Glutamatergic neuron (in vitro differentiated cells): ENCODE measurements around the gene ZNF367. TPM values are rescaled to one million over a fixed set of nuclear protein-coding genes. Genes with fewer than 3 reads are reported as not detected.
A peak's percentile ranks its signal among the peaks of the same experiment; 100 is the strongest.

ENCODE experiments used
- DNase-seq: peaks from one replicate; pipeline ENCODE4 v3.0.0; 2022
- H3K27ac Mint-ChIP-seq: one replicate; pipeline ENCODE4 v1.8.0; 2020; ENCODE audit warnings: mild to moderate bottlenecking, mixed read lengths, inconsistent platforms; ENCODE audit not compliant: unreplicated experiment
- H3K27me3 Mint-ChIP-seq: one replicate; pipeline ENCODE4 v1.8.0; 2020; ENCODE audit warnings: mild to moderate bottlenecking, moderate library complexity, mixed read lengths, inconsistent platforms; ENCODE audit not compliant: unreplicated experiment
- H3K36me3 Mint-ChIP-seq: one replicate; pipeline ENCODE4 v1.8.0; 2020; ENCODE audit warnings: mild to moderate bottlenecking, mixed read lengths, inconsistent platforms; ENCODE audit not compliant: unreplicated experiment
- H3K4me1 Mint-ChIP-seq: one replicate; pipeline ENCODE4 v1.8.0; 2020; ENCODE audit warnings: mild to moderate bottlenecking, low read depth, mixed read lengths, inconsistent platforms; ENCODE audit not compliant: unreplicated experiment
- H3K4me3 Mint-ChIP-seq: one replicate; pipeline ENCODE4 v1.8.0; 2020; ENCODE audit warnings: mild to moderate bottlenecking, mixed read lengths, inconsistent platforms; ENCODE audit not compliant: unreplicated experiment
- H3K9me3 Mint-ChIP-seq: one replicate; pipeline ENCODE4 v1.8.0; 2020; ENCODE audit warnings: mild to moderate bottlenecking, moderate library complexity, mixed read lengths, inconsistent platforms; ENCODE audit not compliant: unreplicated experiment
- total RNA-seq: library from RNA; stranded (reverse); fragmentation: NEBNext Ultra II Directional; extraction: Animal tissue kit (Norgen Biotek cat#: 25700); gene quantifications from one replicate; pipeline ENCODE4 v1.2.1, GENCODE V29; 2021; ENCODE audit not compliant: unreplicated experiment
- TF ChIP-seq, protein P1 (sequence below): fragments of 200-600 bp; sonication (generic); IDR thresholded peaks from one replicate; pipeline ENCODE4 v1.5.0; 2021; ENCODE audit not compliant: partially characterized antibody, unreplicated experiment

Gene ZNF367
- total RNA-seq, 1 donor from 2014 or later = 39.5 TPM

DNA sequence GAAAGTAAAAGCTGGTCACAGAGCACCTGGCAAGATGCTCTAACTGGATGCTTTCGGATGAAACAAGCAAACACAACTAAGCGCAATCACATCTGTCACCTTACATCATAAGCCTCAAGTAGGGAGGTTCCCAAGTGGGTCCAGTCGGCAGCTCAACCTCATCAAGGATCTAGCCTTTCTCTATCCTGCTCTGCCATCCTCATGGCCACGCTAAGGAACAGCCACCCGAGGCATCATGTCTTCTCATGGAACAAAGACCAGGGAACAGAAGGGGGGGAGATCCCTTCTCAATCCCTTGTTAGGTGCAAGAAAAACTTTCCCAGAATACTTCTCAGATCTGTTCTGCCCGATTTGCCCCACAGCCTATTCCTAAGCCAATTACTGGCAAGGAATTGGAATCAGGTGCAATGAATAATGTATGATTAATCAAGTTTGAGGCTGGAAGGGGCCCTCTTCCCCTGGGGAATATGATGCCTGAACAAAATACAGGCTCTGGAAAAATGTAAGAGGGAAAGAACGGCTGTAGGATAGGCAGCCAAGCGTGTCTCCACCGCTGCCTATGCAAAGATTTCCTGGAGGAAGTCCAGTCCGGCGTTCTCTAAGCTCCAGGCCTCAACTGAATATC is 30.5 kb upstream of the ZNF367 start:
- Mint-ChIP-seq H3K27me3 (peaks cover 6% of the 10 kb centered on the region), H3K9me3 (peaks cover 6% of the 10 kb centered on the region), H3K4me3 (peak overlapping the region; percentile 87), H3K4me1 (peaks cover 11% of the 10 kb centered on the region), H3K27ac (peak overlapping the region; percentile 83), H3K36me3 (no peaks in the 10 kb centered on the region)
- TF ChIP-seq, protein P1, sequence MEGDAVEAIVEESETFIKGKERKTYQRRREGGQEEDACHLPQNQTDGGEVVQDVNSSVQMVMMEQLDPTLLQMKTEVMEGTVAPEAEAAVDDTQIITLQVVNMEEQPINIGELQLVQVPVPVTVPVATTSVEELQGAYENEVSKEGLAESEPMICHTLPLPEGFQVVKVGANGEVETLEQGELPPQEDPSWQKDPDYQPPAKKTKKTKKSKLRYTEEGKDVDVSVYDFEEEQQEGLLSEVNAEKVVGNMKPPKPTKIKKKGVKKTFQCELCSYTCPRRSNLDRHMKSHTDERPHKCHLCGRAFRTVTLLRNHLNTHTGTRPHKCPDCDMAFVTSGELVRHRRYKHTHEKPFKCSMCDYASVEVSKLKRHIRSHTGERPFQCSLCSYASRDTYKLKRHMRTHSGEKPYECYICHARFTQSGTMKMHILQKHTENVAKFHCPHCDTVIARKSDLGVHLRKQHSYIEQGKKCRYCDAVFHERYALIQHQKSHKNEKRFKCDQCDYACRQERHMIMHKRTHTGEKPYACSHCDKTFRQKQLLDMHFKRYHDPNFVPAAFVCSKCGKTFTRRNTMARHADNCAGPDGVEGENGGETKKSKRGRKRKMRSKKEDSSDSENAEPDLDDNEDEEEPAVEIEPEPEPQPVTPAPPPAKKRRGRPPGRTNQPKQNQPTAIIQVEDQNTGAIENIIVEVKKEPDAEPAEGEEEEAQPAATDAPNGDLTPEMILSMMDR = no peak
- DNase-seq = no peak

DNA sequence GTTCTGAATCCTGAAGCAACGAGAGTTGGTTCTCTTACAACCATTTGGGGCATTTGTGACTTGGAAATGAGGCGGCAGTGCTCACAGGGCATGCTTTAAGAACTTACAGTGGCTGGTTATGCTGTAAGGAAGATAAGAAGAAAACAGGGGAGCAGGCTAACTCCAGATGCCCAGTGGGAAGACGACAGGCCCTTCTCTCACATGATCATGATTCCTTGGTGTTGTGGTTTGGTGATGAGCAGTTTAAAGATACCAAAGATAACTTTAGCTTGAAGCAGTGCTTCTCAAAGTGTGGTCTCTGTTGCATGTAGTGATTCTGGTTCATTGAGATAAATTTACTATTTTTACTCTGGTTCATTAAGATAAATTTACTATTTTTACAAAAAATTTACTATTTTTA is 29.2 kb upstream of the ZNF367 start:
- Mint-ChIP-seq H3K4me1 (peaks cover 11% of the 10 kb centered on the region), H3K9me3 (peaks cover 6% of the 10 kb centered on the region), H3K4me3 (no peak overlapping the region), H3K27me3 (peaks cover 6% of the 10 kb centered on the region), H3K27ac (no peak overlapping the region), H3K36me3 (no peaks in the 10 kb centered on the region)
- DNase-seq = no peak
- TF ChIP-seq, protein P1 = no peak

DNA sequence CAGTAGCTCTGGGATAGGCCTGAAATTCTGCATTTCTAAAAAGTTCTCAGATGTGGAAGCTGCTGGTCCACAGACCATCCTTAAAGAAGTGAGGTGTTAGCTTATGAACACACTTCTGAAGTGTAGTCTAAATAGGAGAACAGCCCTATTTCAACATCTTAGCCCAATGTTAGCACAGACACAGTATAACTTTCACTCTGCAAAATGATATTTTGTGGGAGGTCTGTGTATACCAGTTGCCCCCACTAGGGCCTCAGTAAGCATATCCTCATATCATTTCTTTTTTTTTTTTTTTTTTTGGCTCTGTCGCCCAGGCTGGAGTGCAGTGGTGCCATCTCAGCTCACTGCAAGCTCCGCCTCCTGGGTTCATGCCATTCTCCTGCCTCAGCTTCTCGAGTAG is 24.3 kb upstream of the ZNF367 start:
- H3K27me3 Mint-ChIP-seq = no peaks in the 10 kb centered on the region
- TF ChIP-seq, protein P1 = no peak
- H3K4me3 Mint-ChIP-seq = no peak overlapping the region
- H3K36me3 Mint-ChIP-seq = no peaks in the 10 kb centered on the region
- DNase-seq = no peak
- H3K4me1 Mint-ChIP-seq = no peaks in the 10 kb centered on the region
- no peaks in the 10 kb centered on the region for H3K9me3 Mint-ChIP-seq
- no peak overlapping the region for H3K27ac Mint-ChIP-seq

DNA sequence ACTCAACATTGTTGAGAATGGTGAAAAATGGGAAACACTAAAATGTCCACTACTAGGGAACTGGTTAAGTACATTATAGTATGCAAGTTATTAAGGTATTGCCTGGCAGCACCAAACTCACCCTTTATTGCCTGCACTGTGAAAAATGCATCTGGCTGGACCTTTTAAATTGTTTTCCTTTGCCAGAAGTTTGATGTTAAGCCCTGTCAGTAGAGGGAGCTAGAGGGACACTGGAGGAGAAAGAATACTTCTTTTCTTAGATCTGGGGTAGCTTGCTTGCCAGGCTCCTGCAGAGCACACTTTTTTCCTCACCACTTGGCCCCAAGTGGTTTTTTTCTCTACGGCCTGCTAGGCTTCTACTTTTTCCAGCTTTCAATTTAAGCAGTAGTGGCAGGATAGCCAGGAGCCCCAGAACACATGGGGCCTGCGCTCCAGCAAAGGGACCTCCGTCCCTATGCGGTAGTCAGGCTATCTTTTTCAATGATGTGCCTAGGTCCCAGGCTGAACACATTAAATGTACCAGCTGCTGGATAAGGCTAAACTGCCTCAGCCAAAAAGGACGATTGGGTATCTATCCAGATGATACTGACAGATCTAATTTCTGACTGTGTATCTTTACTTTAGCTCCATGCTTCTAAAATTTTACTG is 23.8 kb upstream of the ZNF367 start:
- Mint-ChIP-seq H3K27ac (no peak overlapping the region), H3K4me3 (no peak overlapping the region), H3K36me3 (no peaks in the 10 kb centered on the region), H3K27me3 (no peaks in the 10 kb centered on the region), H3K9me3 (no peaks in the 10 kb centered on the region), H3K4me1 (no peaks in the 10 kb centered on the region)
- TF ChIP-seq, protein P1 = peak; percentile 33
- no peak for DNase-seq

DNA sequence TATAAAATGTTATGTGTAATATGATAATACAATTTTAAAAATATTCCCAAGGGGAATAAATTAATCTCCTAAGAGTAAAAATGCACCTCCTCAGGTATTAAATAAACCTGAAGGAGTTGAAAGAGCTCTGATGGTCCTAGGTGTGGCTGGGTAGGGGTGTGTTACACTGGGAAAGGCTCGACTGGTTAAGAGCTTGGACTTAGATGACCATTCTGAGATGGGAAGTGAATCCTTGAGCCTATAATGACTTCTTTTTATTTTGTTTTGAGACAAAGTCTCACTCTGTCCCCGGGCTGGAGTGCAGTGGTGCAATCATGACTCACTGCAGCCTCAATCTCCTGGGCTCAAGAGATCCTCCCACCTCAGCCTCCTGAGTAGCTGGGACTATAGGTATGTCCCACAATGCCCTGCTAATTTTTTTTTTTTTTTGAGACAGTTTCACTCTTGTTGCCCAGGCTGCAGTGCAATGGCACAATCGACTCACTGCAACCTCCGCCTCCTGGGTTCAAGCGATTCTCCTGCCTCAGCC is 22.6 kb upstream of the ZNF367 start:
- Mint-ChIP-seq H3K36me3 (no peaks in the 10 kb centered on the region), H3K4me3 (no peak overlapping the region), H3K9me3 (no peaks in the 10 kb centered on the region), H3K27ac (no peak overlapping the region), H3K4me1 (no peaks in the 10 kb centered on the region), H3K27me3 (no peaks in the 10 kb centered on the region)
- DNase-seq = no peak
- TF ChIP-seq, protein P1 = no peak
